GM19043 (cell line): ENCODE results near the gene ETV4.

Experiments
- ATAC-seq: cut with Tn5 transposase; IDR thresholded peaks from one replicate; pipeline ENCODE4 v1.9.1; 2021; ENCODE audit warnings: low read depth; ENCODE audit not compliant: unreplicated experiment

Gene ETV4

DNA sequence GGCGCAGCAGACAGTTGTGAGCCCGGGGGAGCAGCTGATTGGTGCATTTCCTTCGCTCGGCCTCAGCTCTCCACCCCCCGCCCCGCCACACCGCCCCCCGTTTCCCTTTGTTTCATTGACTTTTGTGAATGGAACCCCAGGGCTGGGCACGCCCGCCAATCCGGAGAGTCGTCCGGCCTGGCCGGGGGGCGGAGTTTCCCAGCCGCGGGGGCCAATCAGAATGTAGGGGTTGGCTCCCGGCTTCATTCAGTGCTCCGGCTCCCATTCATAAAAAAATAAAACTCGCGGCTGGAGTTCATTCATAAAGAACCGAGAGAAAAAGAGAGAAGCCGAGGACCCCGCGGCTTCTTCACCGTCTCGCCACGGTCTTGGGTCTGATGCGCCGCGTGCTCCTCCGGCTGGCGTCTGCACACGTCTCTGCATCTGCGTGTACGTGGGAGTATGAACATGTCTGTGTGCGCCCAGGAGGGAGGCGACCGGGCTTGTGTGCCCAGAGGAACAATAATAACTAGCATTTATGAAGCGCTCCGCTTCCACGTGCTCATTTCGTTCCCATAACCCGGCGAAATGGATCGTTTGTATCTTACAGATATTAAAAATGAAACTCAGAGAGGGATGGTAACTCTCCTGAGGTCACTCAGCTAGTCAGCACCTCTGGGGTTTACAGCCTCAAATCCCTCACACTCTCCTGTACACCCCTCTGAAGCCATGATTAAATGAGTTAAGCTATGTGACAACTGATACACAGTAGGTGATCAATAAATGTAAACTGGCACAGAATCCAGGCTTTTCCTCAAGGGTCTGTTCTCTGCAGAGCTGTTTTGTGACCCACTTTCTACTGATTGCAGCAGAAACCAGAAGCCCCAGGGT is at the start of gene ETV4:
Gene ETV4 (minus strand): TSS at position 22 of the 870 bp plus-strand sequence. CDS start 723 bp downstream, outside the sequence.
- ATAC-seq: peak; percentile 86

DNA sequence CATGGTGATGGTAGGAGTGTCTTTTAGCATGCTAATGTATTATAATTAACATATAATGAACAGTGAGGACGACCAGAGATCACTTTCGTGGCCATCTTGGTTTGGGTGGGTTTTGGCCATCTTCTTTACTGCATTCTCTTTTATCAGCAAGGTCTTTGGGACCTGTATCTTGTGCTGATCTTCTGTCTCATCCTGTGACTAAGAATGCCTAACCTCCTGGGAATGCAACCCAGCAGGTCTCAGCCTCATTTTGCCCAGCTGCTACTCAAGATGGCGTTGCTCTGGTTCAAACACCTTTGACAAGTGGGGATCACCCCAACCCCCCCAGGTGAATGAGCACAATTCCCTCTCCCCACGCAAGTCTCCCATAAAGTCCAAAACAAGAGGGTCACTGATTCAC is 49.3 kb upstream of the ETV4 start:
- ATAC-seq: no peak

DNA sequence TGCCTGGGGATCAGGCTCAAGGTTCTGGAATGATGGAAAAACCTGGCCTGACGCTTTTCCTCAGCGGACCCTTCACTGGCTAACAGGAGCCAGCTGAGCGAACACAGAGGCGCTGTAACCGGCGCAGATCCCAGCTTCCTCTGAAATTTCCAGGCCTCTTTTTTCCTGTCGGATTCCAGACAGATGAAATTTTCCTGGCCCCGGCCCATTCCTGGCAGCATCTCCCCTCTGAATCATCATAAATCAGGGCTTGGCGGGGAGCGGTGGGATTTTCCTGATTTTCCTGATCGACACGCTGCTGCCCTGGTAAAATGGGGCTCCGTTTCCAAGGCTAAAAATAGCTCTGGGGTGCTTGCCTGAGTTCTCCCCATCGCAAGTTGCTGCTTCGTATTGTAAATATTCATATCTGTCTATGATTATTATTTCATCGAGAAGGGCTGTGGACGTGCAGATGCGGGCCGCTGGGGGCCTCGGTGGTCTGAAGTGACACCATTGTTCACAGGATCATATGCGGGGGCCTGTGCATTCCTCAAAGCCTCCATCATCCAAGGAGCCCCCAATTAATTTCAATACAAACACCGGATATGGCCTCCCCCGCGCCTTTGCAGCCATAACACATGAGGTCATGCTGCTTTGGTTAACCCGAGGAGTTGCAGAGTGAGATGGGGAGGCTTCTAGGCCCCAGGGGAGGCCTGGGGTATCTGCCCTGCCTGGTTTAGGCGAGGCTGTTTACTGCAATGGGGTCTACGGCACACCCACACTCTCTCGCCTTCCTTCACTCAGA is 45.8 kb upstream of the ETV4 start:
- no peak for ATAC-seq

DNA sequence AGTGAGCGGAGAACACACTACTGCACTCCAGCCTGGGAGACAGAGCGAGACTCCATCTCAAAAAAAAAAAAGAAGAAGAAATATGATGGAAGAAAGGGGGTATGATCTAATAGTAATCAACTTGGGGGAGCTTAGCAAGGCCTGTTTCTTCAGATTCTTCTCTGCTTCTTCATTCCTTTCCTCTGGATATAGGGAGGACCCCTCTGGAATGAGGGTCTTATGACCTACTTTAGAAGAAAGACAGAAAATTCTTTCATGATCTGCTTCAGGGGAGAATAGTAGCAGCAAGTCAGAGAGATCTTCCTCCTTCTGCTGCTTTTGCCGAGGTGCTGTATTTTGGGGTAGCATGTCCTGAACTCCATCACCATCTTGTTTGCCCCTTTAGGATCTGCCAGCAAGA is 44.9 kb upstream of the ETV4 start:
- no peak for ATAC-seq

DNA sequence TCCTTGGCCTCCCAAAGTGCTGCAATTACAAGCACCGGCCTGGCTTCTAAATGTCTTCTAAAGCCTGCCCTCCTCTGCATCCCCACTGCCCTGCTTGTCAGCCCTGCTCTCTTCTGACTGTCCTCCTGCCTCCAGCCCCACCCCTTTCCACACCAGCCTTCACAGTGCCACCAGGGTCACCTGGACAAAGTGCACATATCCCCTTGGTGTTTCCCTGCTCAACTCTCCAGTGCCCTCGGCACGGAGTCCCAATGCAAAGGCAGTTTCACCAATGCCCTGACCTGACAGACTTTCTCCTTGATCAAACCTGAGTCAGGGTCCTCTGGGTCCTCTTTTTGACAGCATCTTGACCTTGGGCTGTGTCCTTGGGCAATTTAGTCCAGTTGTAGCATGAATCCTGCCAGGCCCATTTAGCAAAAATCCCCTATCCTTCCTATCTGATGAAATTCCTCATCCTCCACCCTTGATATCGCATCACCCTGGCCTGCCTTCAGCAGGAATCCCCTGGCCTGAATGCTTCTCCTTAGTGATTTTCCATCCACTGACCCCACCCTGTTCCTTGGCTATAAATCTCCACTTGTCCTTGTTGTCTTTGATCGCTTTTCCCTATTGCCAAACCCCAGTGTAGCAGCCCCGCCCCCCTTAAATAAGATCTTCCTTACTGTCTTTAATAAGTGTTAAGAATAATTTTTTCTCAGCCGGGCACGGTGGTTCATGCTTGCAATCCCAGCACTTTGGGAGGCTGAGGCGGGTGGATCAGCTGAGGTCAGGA is 42.7 kb upstream of the ETV4 start:
- ATAC-seq: no peak

DNA sequence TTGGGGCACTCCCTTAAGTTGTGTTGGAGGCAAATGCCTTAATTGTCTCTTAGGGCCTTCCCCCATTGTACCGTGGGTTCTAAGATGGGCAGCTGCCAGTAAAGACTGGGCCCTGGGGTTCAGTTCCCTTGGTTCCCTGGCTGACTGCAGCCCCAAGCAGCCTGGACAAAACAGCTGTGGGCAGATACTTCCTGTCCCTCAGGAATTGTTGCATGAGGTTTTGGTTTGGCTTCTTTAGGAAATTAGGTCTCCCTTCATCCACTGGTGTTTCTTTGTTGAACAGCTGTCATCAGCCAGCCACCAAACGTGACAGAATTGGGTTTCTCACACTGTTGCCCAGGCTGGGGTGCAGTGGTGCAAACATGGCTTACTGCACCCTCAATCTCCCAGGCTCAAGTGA is 42.0 kb upstream of the ETV4 start:
- no peak for ATAC-seq

DNA sequence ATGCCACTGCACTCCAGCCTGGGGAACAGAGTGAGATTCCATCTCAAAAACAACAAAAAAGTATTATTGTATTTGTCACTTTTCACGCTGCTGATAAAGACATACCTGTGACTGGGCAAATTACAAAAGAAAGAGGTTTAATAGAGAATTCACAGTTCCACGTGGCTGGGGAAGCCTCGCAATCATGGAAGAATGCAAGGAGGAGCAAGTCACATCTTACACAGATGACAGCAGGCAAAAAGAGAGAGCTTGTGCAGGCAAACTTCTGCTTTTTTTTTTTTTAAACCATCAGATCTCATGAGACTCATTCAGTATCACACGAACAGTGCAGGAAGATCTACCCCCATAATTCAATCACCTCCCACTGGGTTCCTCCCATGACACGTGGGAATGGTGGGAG is 41.5 kb upstream of the ETV4 start:
- ATAC-seq: no peak

DNA sequence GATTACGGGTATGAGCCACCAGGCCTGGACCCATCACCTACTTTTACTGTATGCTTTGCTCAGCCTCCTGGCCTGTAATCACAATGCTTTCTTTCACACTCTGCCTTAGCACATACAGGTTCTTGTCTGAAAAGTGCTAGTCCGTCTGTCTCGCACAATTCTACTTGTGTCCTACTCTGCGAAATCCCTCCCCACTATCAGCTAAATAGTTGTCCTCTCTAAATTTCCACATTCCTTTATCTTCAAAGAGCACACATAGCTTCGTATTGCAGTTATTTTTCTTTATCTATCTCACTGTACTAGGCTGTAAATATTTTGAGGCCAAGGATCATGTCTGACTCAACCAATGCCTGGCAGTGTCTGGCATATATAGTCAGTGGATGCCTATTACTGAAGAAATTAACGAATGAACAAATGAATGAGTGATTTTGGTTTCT is 38.5 kb upstream of the ETV4 start:
- ATAC-seq: no peak

DNA sequence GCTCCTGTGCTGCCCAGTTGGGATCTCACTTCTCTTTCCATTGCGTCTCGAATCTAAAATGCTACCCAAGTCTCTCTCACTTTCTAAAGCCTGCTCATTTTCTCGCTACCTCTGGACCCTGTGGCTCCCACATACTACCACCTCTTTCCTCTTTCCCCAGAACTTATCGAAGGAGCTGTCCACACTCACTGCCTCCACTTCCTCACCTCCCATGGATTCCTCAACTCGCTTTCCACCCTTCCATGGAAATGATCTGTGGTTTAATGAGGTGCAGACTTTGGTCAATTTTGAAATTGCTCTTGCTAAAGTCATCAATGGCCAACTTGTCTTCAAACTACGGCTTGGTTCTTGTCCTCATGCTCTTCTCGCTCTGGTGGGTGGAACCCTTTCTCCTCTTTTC is 37.2 kb upstream of the ETV4 start:
- no peak for ATAC-seq

DNA sequence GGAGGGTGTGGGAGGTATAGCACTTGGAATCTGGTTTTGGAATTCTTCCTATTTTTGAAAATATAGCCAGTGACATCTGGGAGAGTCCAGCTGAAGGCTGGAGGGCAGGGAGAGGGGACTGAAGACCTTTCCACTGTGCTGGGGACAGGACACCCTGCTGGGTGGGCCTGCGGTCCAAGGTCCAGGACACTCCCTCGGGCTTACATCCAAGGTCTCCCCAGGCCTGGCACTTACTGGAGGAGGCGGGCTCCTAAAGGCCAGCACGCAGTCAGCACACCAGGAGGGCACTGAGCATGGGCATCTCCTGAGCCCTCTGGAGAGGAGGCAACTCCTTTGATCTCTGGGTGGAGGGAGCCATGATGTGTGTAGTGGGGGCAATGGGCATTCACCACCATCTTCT is 35.5 kb upstream of the ETV4 start:
- ATAC-seq: no peak

DNA sequence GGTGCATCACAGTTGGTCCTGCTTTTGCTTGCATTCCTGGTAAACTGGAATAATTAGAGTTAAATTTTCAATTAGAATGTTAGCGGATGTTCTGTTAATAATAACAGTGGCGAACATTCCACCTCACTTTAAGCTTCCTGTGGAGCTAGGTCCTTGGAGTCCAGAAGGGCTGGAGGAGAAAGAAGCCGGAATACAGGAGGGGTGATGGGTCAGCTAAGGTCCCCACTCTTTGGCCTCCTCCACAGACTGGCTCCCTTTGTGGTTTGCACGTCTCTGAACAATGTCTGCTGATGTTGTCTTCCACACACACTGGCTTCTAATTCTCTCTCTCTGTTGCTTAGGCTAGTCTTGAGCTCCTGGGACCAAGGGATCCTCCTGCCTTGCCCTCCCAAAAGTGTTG is 35.0 kb upstream of the ETV4 start:
- no peak for ATAC-seq

DNA sequence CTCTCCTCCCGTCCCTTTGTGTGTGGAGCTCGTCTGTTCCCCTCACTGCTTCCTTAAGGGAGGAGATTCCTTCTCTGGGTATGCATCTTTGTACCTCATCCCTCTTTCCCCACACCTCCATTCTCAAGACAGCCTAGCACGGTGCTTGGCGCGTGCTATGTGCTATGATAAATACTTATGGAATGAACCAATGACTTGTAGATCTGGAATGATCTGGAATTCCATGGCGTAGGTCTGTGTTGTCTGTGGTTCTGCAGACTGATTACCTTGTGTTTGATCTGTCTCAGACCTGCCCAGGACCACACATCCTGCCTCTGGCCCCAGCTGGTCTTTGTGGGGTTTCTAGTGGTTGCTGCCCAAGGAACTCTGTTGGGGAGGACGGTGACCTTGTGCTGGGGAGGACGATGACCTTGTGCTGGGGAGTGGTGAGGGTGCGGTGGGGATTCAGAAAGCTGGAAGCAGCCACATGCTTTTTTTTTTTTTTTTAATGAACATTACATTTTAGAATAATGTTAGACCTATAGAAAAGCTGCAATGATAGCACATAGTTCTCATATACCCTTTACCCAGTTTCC is 33.5 kb upstream of the ETV4 start:
- no peak for ATAC-seq

DNA sequence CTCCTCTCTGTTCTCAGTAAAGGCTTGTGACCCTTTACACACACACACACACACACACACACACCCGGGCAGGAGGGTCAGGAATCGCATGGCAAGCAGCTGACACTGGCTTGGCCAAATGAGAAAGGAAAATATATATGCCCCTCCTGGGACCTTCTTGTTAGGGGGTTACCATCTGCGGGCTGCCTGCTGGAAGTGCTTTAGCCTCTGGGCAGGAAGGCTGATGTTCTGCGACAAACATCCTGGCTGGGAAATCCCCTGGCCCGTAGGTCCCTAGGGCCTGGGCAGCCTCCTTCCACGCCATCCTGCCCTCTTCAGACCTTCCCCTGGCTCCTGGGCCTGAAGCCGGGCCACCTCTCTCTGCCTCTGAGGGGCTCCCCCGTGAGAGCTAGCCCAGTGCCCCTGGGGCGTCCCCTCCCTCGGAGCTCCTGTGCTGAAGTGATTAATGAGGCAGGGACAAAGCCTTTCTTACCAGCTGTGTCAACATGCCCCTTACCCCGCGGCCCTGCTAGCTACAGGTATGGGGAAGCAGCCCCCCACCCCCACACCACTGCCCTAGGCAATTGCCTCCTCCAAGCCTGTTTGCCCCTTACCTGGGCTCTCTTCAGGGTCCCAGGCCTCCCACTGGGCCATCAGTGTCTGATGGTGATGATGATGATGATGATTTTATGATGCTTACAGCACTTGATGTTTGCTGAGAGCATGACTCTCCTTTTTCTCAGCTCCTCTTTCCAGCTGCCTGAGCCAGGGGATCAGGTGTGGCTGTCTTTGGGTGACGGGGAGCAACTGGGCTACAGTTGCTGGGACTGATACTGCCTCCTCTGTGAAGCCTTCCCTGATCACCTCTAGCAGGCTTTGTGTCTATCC is 32.8 kb upstream of the ETV4 start:
- no peak for ATAC-seq

DNA sequence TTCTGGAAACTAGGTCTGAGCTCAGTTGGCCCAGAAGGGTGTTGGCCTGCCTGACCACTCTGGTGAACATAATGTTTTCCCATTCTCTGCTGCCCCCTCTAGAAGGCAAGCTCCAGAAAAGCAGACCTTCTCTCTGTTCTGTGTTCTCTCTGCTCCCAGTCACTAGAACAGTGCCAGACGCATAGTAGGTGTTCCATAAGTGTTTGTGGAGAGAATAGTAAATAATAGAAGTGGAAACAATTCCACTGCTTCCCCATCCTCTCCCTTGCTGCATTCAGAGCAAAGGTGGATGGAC is 32.2 kb upstream of the ETV4 start:
- ATAC-seq: no peak

DNA sequence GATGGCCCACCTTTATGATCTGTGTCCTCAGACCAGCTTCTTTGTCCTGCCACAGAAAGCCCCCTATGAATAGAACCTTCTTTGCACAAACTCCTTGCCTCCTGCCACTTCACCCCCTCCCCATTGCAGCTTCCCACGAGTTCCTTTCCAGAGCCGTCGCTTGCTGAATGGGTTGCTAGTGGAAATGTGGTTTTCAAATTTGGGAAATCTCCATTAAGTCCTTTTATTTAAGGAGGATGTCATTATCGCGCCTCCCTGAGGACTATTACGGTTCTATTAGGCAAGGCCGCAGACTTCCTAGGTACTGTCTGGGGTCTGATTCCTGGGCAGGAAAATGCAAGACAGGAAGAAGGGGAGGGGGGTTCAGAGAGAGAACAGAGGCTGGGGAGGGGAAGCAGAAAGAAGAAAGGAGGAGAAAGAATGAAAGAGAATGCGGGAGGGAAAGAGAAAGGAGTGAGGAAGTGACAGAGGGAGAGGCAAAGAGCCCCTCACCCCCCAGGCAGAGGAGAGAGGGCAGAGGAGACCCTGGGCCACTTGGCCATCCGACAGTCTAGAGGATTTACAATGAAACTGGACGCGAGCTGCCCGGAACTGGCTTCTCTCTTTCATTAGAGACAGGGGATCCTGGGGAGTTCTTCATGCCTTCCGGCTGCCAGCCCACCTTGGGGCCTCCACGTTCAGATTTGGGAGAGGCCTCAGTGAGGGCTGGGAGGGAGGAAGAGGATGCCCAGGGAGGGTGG is 31.7 kb upstream of the ETV4 start:
- no peak for ATAC-seq

DNA sequence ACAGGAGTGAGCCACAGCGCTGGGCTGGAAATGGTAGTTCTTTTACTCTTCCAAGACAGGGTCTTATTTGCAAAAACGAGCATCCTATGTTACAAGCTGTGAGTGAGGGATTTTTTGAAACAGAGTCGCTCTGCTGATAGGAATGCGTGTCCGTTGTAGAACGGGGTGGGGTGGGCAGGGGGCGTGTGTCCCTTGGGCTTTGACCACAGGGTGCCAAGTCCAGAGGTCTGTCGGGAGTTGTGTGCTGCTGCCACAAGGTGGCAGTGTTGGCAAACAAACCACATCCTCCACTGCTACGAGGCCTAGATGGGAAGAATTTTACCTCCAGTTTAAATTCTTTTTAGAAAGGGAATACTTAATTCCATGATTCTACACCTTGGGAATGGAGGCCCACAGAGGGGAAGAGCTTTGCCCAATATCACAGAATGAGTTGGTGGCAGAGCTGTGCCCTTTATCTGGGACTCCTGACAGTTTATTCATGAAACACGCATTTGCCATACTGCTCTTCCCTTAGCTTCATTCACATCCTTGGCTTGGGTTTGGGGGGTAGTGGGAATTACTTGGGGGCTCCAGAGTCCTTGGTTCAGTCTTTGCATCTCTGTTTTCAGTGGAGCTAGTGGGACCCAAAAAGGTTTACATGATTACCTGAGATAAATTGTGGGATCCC is 30.6 kb upstream of the ETV4 start:
- no peak for ATAC-seq

DNA sequence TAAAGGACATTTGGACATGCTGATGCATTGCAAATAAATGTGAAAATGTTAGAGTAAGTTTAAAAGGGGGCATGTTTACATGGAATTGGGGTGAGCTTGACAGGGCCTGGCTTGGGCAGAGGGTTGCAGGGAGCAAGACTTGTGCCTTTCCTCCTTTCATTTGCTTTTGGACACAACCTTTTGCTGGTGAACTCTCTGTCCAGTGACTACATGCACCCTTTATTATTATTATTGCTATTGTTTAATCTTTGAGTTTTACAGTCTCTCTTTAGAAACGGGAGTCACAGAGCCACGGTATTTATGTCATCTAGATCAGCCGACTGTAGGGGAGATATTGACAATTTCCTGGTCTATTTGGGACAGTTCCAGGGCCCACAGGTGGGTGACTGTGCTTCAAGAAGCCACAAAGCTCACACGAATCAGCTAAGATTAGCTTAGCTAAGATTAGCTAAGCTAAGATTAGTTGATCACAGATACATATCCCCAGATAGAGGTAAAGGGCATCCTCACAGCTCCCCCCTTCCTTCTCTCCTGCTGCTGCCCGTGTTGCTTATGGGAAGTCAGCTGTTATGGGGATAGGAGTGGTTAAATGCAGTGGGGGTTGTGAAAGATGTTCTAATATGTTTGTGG is 28.9 kb upstream of the ETV4 start:
- ATAC-seq: no peak

DNA sequence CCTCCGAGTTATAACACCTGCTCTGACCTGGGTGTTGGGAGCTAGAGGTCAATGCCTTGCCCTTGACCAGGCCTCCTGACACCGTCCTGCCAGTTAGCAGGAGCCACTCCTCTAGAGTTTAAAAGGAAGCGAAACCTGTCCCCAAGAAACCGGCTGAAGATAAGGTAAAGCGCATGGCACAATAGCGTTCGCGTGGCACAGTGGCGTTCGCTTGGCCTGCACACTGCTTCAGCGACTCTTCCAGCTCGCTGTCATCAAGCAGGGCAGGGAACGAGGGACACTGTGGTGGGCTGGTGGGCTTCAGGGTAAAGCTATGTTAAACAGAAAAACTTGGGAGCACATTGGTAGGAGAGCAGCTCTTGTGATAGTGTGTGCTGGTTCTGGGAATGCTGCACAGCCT is 28.2 kb upstream of the ETV4 start:
- no peak for ATAC-seq
